IPS DF 19.7 (cell line): Measurements from ENCODE around the gene TAF1C.
"Not testable (repeated sequence)": the region's sequence is repeated elsewhere in the genome, so short reads cannot be mapped to it uniquely, and the experiment has no call there.

Source experiments
- DNase-seq: peaks from one replicate; pipeline ENCODE4 v3.0.0-alpha.2; 2013; ENCODE audit warnings: low read depth, low spot score

TAF1C gene

DNA sequence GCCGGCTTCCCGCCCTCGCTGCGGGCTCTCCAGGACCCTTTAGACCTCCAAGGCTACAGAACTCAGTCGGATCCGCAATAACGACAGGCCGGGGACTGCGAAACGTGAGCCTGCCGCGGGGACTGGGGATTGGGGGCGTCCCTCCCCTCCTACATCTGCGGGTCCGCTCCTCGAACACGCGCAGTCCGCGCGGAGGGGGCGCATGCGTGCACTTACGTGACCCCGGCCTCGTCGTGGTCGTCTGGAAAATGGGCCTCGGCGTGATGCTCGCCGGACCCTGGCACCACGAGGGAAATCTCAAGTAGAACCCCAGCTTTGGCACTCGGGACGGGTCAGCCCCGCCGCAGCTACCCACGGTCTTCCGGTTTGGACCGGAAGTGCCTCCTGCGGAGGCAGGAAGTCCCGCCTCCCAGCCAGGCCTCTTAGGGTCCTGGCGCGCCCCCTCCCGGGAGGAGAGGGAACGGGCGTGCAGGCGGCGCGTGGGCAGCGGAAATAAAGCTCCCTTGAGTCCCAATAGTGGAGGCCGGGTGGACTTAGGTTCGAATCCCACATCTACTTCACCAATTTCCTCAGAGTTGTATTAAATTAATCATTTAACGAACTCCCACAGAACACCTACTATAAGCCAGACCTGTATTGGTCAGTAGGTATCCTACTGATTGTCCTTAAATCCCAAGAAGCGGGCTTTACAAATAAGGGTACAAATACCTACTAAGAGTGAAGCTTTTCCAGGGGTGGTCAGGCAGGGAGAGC is at the start of gene TAF1C:
Gene TAF1C, minus strand, starts transcription at position 373 of the 753 bp plus-strand sequence. CDS start 2,069 bp downstream, outside the sequence.
- DNase-seq: peak; percentile 48

DNA sequence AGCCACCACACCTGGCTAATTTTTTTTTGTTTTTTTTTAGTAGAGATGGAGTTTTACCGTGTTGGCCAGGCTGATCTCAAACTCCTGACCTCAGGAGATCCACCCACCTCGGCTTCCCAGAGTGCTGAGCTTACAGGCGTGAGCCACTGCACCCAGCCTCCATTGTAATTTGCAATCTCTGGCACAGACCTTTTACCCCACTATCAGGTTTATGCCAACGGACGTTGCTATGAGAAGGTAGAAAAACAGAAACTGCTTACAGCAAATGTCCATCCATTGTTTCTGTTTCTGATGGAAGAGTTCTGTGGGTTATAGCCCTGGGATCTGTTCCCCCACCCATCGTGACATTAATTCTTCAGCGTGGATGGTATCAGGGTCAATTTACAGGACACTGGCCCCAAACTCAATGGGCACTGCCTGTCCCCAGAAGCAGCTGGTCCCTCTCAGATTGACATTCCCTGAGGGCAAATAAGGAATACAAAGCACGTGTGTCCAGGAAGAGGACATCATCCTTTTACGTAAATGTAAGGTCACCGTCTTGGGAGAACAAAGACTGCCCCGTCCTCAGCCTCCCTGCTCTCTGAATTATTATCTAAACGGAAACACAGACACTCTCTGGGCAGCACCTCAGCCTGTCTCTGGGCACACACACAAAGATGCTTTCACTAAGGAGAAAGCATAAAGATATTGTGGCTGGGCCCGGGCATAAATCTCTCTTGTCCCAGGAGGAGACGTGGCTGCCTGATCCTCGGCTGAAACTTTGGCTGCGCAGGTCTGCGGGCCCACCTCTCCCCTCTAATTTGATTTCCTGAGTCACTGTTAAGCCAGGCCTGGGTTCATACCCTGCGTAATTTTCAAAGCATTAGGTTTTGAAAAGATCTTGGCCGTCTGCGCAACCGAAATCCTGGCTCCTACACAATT is 47.7 kb upstream of the TAF1C start:
- no peak for DNase-seq

- DNase-seq: no peak
These were observed 46.9 kb upstream of the TAF1C start for GRCh38 chr16:84233748-84234147.

- DNase-seq: no peak
These were observed 46.1 kb upstream of the TAF1C start for GRCh38 chr16:84232969-84233368.

DNA sequence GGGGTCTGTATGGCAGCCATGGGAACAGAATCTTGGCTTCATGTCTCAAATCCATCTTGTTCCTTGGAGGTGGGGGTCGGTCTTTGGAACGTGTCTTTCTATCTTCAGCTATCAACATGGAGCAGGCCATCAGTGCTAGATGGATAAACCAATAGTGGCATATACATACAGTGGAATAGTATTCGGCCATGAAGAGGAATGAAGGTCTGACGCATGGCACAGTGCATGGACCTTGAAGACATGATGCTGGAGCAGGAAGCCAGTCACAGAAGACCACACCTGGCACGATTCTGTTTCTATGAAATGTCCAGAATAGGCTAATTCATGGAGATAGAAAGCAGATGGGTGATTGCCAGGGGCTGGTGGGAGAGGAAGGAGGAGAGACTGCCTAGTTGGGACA is 45.2 kb upstream of the TAF1C start:
- no peak for DNase-seq

GRCh38 chr16:84229471-84229870 is 42.6 kb upstream of the TAF1C start:
- no peak for DNase-seq

DNA sequence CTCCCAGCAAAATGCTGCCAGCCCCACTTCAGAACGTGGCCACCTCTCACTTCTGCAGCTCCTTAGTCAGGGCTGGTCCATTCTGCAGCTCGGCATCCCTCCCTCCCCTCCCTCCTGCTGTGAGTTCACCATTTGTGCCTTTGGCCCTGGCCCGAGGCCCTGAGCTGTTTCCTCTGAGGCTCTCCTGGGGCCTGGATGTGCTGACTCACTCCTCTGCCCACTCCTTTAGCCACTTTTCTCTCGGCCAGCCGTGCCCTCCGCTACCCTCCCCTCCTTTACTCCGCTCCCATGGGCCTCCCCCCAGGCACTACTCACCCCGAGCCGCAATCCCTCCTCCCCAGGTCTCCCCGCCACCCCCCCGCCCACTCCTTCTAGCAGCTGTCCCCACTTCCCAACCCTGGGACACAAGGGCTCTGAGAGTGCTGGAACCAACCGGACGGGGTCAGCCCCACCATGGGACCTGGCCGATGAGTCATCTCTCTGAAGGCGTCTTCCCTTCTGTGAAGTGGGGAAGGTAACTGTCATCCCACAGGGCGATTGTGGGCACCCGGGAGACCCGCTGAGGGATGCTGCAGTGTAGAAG is 41.5 kb upstream of the TAF1C start:
- DNase-seq: peak; percentile 40

DNA sequence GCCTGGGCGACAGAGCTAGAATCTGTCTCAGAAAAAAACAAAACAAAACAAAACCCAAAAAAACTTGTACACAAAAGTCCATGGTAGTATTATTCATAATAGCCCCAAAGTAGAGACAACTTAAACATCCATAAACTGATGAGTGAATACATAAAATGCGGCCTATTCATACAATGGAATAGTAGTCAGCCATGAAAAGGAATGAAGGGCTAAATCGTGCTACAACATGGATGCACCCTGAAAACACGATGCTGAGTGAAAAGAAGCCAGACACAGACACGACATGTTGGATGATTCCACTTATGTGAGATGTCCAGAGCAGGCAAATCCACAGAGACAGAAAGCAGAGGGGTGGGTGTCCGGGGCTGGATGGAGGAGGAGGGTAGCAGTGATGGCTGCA is 40.7 kb upstream of the TAF1C start:
- DNase-seq: no peak

DNA sequence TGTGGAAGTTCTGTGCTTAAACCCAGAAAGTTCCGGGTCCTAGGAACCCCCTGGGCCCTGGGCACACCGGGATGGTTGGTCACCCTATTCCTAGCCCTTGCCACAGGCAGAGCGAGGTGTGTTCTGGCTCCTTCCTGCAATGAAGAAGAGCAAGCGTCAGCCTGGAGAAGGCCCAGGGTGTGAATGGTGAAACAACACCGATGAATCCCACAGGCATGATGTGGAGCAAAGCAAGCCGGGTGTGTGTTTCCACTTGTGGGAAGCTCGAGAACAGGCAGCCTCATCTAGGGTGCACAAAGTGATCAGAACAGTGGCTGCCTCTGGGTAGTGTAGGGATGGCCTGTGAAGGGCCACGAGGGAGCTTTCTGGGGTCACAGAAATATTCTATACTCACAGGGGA is 39.2 kb upstream of the TAF1C start:
- no peak for DNase-seq

GRCh38 chr16:84225571-84225970 is 38.7 kb upstream of the TAF1C start:
- DNase-seq: no peak

DNA sequence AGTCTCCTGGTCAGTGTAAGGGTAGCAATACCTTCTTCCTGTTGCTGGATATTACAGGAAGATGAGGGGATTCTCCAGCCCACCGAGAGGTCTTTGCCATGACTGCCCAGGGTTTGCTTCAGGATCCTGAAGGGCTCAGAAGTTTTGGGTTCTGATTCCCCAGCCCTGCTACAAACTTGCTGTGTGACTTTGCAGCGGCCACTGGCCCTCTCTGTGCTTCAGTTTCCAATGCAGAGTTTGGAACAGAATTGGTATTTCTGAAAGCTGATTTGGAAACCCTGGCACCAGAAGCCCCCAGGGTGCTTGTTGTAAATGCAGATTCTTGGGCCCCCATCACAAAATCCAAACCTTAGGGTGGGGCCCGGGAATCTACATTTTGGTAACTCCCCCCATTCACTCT is 38.3 kb upstream of the TAF1C start:
- no peak for DNase-seq

- DNase-seq: no peak
These were observed 37.7 kb upstream of the TAF1C start for GRCh38 chr16:84224554-84224953.

- no peak for DNase-seq
These were observed 36.6 kb upstream of the TAF1C start for GRCh38 chr16:84223456-84223855.

DNA sequence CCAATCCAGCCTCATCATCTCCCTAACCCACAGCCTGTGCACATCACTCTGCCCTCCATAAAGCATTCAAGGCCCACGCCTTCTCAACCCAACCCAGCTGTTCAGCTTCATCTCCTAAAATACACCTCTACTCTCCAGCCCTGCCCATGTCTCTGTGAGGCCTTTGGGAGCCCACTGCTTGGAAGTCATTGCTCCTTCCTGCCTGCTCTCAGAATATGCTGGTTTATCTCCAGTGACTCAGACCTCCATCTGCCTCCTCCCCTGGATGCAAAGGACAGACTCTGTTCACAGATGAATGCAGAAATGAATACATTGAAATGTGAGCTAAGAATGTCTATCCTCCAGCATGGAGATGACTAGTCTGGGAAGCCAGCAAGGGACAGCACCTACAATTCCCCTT is 34.0 kb upstream of the TAF1C start:
- no peak for DNase-seq

GRCh38 chr16:84218956-84219355 is 32.1 kb upstream of the TAF1C start:
- no peak for DNase-seq

DNA sequence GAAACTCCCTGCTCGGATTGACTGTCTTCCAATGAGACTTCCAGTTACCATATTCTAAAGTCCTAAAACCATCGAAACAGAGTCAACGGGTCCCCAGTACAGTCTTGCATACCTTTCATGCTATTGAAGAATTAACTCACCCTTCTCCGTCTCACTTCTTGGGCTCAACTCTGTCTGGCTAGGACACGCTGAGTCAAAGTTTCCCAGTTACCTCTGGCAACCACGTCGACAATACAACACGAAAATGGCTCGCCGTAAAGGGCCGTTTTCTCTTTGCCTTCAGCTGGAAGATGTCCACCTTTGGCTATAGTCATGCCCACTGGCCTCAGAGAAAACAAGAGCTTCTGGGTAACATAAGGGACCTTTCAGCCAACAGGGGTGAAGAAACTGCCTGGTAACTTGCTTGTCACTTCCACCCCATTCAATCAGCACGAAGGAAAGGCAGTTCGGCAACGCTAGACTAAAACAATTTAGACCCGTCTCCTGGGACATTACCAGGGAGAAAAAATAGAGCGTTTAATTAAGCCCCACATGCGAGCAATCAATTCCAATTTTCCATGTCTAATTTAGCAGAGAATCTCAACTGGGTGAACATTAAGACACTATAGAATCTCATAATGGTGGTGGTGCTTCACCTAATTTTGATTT is 31.4 kb upstream of the TAF1C start:
- DNase-seq: no peak

GRCh38 chr16:84216144-84216543 is 29.3 kb upstream of the TAF1C start:
- not testable (repeated sequence) for DNase-seq

- DNase-seq: no peak
These were observed 28.7 kb upstream of the TAF1C start for GRCh38 chr16:84215531-84215930.

GRCh38 chr16:84214451-84215066 is 27.7 kb upstream of the TAF1C start:
- no peak for DNase-seq

- no peak for DNase-seq
These were observed 25.8 kb upstream of the TAF1C start for GRCh38 chr16:84212631-84213030.

DNA sequence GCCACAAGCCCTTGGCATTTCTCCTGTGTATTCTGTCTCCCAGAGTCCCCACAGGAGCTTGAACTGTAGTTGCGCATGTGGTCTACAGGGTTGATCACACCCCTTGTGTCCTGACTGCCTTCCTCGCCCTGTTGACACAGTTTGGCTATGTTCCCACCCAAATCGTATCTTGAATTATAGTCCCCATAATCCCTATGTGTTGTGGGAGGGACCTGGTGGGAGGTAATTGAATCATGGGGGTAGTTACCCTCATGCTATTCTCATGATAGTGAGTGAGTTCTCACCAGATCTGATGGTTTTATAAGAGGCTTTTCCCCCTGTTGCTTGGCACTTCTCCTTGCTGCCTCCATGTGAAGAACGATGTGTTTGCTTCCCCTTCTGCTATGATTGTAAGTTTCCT is 25.3 kb upstream of the TAF1C start:
- no peak for DNase-seq
